Esophagus squamous epithelium (tissue), 5 donors: ENCODE data around the gene ATP10B. TPM values are rescaled to one million over a fixed set of nuclear protein-coding genes. Genes with fewer than 3 reads are reported as not detected.
"Not testable (repeated sequence)": the region's sequence is repeated elsewhere in the genome, so short reads cannot be mapped to it uniquely, and the experiment has no call there.

Experiments
- DNase-seq: peaks from one replicate; lab custom pipeline; 2025; lab: John Stamatoyannopoulos, UW
- H3K27ac ChIP-seq, 4 donors: fragments of 200-600 bp; sonication (generic); one replicate each; pipeline ENCODE4 v1.5.1; 2016 to 2019; ENCODE audit warnings: mild to moderate bottlenecking in 1 of 4
- H3K27me3 ChIP-seq, 4 donors: fragments of 200-600 bp; sonication (generic); 1 replicate in 3 of 4; 2 replicates in 1 of 4; pipeline versions ENCODE4 v1.5.1 to v1.6.0; 2017 to 2021; ENCODE audit warnings: antibody characterized with exemption in 1 of 4
- H3K36me3 ChIP-seq, 3 donors: fragments of 200-600 bp; sonication (generic); one replicate each; pipeline ENCODE4 v1.5.1; 2016 to 2019
- H3K4me1 ChIP-seq, 3 donors: fragments of 200-600 bp; sonication (generic); one replicate each; pipeline ENCODE4 v1.5.1; 2017 to 2019
- H3K4me3 ChIP-seq, 4 donors: fragments of 200-600 bp; sonication (generic); 1 replicate in 3 of 4; 2 replicates in 1 of 4; pipeline ENCODE4 v1.5.1; 2016 to 2019; ENCODE audit warnings: mild to moderate bottlenecking in 2 of 4, moderate library complexity in 1 of 4
- H3K9me3 ChIP-seq, 3 donors: fragments of 200-600 bp; sonication (generic); one replicate each; pipeline ENCODE4 v1.5.1; 2016 to 2019
- POLR2A ChIP-seq, 4 donors: fragments of 450-650 bp; IDR thresholded peaks; one replicate each; pipeline ENCODE4 v1.6.1; 2017; ENCODE audit warnings: antibody characterized with exemption in 4 of 4, mild to moderate bottlenecking in 4 of 4, moderate library complexity in 3 of 4
- WGBS, 2 donors: methylation state at CpG; one replicate each; pipeline ENCODE4 v1.1.5; 2018; 5-methylcytosine and 5-hydroxymethylcytosine counted together
- intact Hi-C: fragments of 100-400 bp; cut with DNase I; formaldehyde crosslinking; loops from one replicate; pipeline ENCODE4 v1.15.0; 2022
- total RNA-seq, 4 donors: library from RNA; depleted of rRNA; stranded (reverse); fragments of >200 nt; gene quantifications; one replicate each; pipeline ENCODE4 v1.1.0, GENCODE V29; 2016
- TF ChIP-seq, protein P1 (sequence below), 6 experiments: fragments of 450-650 bp in 4 of 6; fragments of 200-600 bp in 2 of 6; sonication (generic) in 2 of 6; IDR thresholded peaks; one replicate each; pipeline ENCODE4 v1.5.1; 2016 to 2019; ENCODE audit warnings: antibody characterized with exemption in 6 of 6, mild to moderate bottlenecking in 4 of 6, moderate library complexity in 4 of 6
- donor health status: DM: yes; HTN: yes; CAD: no.

ATP10B gene
- total RNA-seq, 4 donors from 2014 or later = 6.1 to 26.6 (median 14.4) TPM

- no peak overlapping the region for H3K27ac ChIP-seq
- no peaks in the 10 kb centered on the region for H3K36me3 ChIP-seq
- no peaks in the 10 kb centered on the region for H3K27me3 ChIP-seq
- no peaks in the 10 kb centered on the region for H3K4me1 ChIP-seq
- TF ChIP-seq, protein P1, sequence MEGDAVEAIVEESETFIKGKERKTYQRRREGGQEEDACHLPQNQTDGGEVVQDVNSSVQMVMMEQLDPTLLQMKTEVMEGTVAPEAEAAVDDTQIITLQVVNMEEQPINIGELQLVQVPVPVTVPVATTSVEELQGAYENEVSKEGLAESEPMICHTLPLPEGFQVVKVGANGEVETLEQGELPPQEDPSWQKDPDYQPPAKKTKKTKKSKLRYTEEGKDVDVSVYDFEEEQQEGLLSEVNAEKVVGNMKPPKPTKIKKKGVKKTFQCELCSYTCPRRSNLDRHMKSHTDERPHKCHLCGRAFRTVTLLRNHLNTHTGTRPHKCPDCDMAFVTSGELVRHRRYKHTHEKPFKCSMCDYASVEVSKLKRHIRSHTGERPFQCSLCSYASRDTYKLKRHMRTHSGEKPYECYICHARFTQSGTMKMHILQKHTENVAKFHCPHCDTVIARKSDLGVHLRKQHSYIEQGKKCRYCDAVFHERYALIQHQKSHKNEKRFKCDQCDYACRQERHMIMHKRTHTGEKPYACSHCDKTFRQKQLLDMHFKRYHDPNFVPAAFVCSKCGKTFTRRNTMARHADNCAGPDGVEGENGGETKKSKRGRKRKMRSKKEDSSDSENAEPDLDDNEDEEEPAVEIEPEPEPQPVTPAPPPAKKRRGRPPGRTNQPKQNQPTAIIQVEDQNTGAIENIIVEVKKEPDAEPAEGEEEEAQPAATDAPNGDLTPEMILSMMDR (IDR thresholded peaks at IDR 0.05) = no peak
- TF ChIP-seq POLR2A (IDR thresholded peaks at IDR 0.05) = no peak
- no peak overlapping the region for H3K4me3 ChIP-seq
- WGBS, 2 donors = 73 to 81% methylated on average over 3 of the region's 3 CpGs
- DNase-seq = no peak
- H3K9me3 ChIP-seq = no peaks in the 10 kb centered on the region
- intact Hi-C loops = no loop called here
Measured at GRCh38 chr5:160743027-160743426, 109.0 kb downstream of the ATP10B start.

DNA sequence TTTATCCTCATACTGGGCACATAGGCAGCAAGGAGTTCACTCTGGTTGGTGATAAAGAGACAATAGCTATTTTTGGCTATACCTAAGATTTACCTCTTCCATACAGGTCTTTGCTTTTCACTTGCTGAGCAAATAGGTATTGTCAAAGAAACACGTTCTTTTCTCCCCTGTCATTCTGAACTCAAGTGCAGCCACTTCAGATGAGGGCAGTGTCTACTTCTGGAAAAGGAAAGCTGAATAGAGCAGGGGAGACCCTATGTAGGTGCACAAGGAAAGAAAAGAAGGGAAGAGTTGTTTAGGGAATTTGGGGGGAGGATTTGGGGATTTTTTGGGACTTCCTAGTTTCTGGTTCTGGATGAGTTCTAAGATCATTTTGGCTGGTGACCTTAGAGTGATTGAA is 109.6 kb downstream of the ATP10B start:
- Histone ChIP-seq H3K4me1 (no peaks in the 10 kb centered on the region), H3K4me3 (no peak overlapping the region), H3K9me3 (no peaks in the 10 kb centered on the region), H3K27ac (no peak overlapping the region), H3K36me3 (no peaks in the 10 kb centered on the region), H3K27me3 (no peaks in the 10 kb centered on the region)
- intact Hi-C loops = no loop called here
- WGBS, 2 donors = 45 to 56% methylated on average over 1 of the region's 1 CpG
- DNase-seq = no peak
- TF ChIP-seq POLR2A (IDR thresholded peaks at IDR 0.05) = no peak
- TF ChIP-seq, protein P1 (IDR thresholded peaks at IDR 0.05) = no peak

DNA sequence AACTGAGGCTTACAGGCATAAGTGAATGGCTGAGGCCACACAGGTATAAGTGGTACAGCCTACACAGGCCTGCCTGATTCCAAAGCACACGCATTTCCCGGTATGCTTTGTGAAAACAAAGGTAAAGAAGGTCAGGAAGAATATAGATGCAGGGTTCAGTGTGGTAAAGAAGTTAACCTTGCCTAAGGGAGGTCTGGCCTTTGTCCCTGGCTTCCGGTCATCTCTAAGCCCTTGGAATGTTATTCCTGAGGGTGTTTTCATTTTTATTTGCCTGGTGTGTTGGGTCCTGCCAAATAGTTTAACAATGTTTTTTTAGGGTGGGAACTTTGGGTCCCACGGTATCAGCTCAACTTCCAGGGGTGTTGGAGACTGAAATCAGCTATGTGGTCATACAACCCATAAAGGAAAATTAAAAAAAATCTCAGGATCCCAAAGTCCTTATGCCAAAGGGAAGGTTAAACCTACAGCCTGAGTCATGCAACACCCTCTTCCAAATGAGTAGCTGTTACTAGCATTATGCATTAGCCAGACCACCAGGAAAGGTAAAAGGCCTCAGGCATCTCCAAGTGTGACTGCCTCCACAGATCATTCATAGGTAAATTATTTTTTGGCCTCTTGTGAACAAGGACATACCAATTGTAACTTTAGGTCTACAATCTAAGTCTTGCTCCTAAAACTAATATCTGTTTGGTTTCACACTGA is 124.6 kb downstream of the ATP10B start:
- TF ChIP-seq POLR2A (IDR thresholded peaks at IDR 0.05) = no peak
- TF ChIP-seq, protein P1 (IDR thresholded peaks at IDR 0.05) = no peak
- no peaks in the 10 kb centered on the region for H3K9me3 ChIP-seq
- H3K27ac ChIP-seq = no peak overlapping the region
- H3K4me3 ChIP-seq = no peak overlapping the region
- H3K36me3 ChIP-seq = no peaks in the 10 kb centered on the region
- H3K4me1 ChIP-seq = no peaks in the 10 kb centered on the region
- intact Hi-C loops = no loop called here
- H3K27me3 ChIP-seq = no peaks in the 10 kb centered on the region
- 55 to 60% methylated on average over 3 to 4 of the region's 4 CpGs for WGBS, 2 donors
- DNase-seq = no peak

- H3K27ac ChIP-seq = no peak overlapping the region
- no peak for TF ChIP-seq POLR2A (IDR thresholded peaks at IDR 0.05)
- TF ChIP-seq, protein P1 (IDR thresholded peaks at IDR 0.05) = no peak
- no peak for DNase-seq
- H3K9me3 ChIP-seq = no peaks in the 10 kb centered on the region
- H3K36me3 ChIP-seq = no peaks in the 10 kb centered on the region
- H3K27me3 ChIP-seq = no peaks in the 10 kb centered on the region
- no peak overlapping the region for H3K4me3 ChIP-seq
- no peaks in the 10 kb centered on the region for H3K4me1 ChIP-seq
- intact Hi-C loops = no loop called here
- WGBS, 2 donors = 13 to 74% methylated on average over 1 to 2 of the region's 2 CpGs
Measured at GRCh38 chr5:160726721-160727120, 125.3 kb downstream of the ATP10B start.

GRCh38 chr5:160720822-160721221 is 131.2 kb downstream of the ATP10B start:
- intact Hi-C loops = no loop called here
- H3K27me3 ChIP-seq = no peaks in the 10 kb centered on the region
- H3K4me3 ChIP-seq = no peak overlapping the region
- H3K27ac ChIP-seq = no peak overlapping the region
- no peaks in the 10 kb centered on the region for H3K36me3 ChIP-seq
- WGBS, 2 donors = 43 to 58% methylated on average over 3 of the region's 3 CpGs
- DNase-seq = no peak
- H3K4me1 ChIP-seq = no peaks in the 10 kb centered on the region
- TF ChIP-seq, protein P1 (IDR thresholded peaks at IDR 0.05) = no peak
- TF ChIP-seq POLR2A (IDR thresholded peaks at IDR 0.05) = no peak
- H3K9me3 ChIP-seq = no peaks in the 10 kb centered on the region

GRCh38 chr5:160715508-160715907 is 136.5 kb downstream of the ATP10B start:
- H3K4me3 ChIP-seq, intact Hi-C loops, H3K36me3 ChIP-seq, H3K27ac ChIP-seq, H3K4me1 ChIP-seq, H3K27me3 ChIP-seq, H3K9me3 ChIP-seq, DNase-seq: not testable (repeated sequence)
- WGBS, 2 donors = 93 to 94% methylated on average over 9 of the region's 9 CpGs
